GM12878 (cell line): ENCODE data around the gene LRRC14B.

Experiments
- ASH2L ChIP-seq: fragments of 300-600, 200-600 bp; sonication (generic); IDR thresholded peaks from 2 replicates; pipeline ENCODE4 v1.6.1; 2017; ENCODE audit warnings: low read depth, mild to moderate bottlenecking, borderline replicate concordance
- EZH2 ChIP-seq: IDR thresholded peaks from 2 replicates; pipeline ENCODE4 v1.6.1; 2012; ENCODE audit warnings: low read depth, mild to moderate bottlenecking, control low read depth, inconsistent platforms, low read length, borderline replicate concordance; ENCODE audit not compliant: control insufficient read depth
- JUNB ChIP-seq: IDR thresholded peaks from 2 replicates; pipeline ENCODE4 v1.6.1; 2016; ENCODE audit warnings: antibody characterized with exemption, mild to moderate bottlenecking
- MTA2 ChIP-seq: fragments of 450-650 bp; IDR thresholded peaks from 2 replicates; pipeline ENCODE4 v1.6.1; 2016; ENCODE audit warnings: low read depth, mild to moderate bottlenecking, moderate library complexity
- MYC ChIP-seq: IDR thresholded peaks from 2 replicates; pipeline ENCODE4 v1.6.1; 2011; ENCODE audit warnings: mild to moderate bottlenecking, low read length, moderate library complexity, inconsistent platforms; ENCODE audit not compliant: insufficient read depth, insufficient replicate concordance, insufficient read length, severe bottlenecking
- NRF1 ChIP-seq: conservative IDR thresholded peaks from 2 replicates; pipeline ENCODE4 v1.6.1; 2011; ENCODE audit warnings: mild to moderate bottlenecking, low read depth, low read length, improper control_type of control experiment
- POLR2A ChIP-seq: IDR thresholded peaks from 2 replicates; pipeline ENCODE4 v1.6.1; 2011; ENCODE audit warnings: low read depth, mild to moderate bottlenecking, low read length
- SIX5 ChIP-seq: IDR thresholded peaks from 2 replicates; pipeline ENCODE4 v1.6.1; 2011; ENCODE audit warnings: mild to moderate bottlenecking, low read depth, low read length, moderate library complexity; ENCODE audit not compliant: severe bottlenecking
- YY1 ChIP-seq: IDR thresholded peaks from 2 replicates; pipeline ENCODE4 v1.6.1; 2011; ENCODE audit warnings: low read depth, mild to moderate bottlenecking, low read length
- ZNF384 ChIP-seq: IDR thresholded peaks from 2 replicates; pipeline ENCODE4 v1.6.1; 2012; ENCODE audit warnings: low read depth, mild to moderate bottlenecking, low read length, improper control_type of control experiment, borderline replicate concordance
- TF ChIP-seq, protein P1 (sequence below), 3 experiments: IDR thresholded peaks in 2 of 3; conservative IDR thresholded peaks in 1 of 3; 2 replicates each; pipeline ENCODE4 v1.5.1; 2011; ENCODE audit warnings: low read depth in 3 of 3, low read length in 3 of 3, mild to moderate bottlenecking in 3 of 3, control low read depth in 2 of 3, moderate library complexity in 2 of 3, inconsistent platforms in 1 of 3, mixed read lengths in 1 of 3; ENCODE audit not compliant: control insufficient read depth in 2 of 3, insufficient read depth in 1 of 3; ENCODE audit errors: extremely low read depth in 1 of 3

DNA sequence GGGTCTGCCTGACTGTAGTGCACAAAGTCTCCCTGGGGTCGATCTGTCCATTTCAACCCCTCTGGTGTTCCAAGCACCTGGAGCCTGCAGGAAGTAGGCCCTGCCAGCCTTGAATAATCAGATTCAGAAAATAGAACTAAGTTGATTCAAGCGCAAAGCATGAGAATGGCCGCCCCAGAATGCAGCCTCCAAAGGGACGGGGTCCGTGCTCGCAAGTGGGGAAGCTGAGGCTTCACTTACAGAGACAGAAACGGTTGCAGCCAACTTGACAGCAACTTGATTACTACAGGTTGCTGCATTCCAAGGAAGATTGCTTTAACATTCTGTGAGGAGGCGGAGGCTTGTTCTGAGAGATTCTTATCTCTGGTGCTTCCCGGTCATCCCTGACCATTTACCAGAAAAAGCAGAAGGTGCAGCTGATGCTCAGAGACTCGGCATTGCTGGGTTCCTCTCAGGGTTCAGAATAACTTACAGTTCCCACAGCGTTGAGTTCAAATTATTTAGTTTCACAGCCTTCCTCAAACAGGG, 14.9 kb upstream of the LRRC14B start:
- no peak for TF ChIP-seq ZNF384
- no peak for TF ChIP-seq JUNB
- no peak for TF ChIP-seq MYC
- no peak for TF ChIP-seq ASH2L
- TF ChIP-seq, protein P1, sequence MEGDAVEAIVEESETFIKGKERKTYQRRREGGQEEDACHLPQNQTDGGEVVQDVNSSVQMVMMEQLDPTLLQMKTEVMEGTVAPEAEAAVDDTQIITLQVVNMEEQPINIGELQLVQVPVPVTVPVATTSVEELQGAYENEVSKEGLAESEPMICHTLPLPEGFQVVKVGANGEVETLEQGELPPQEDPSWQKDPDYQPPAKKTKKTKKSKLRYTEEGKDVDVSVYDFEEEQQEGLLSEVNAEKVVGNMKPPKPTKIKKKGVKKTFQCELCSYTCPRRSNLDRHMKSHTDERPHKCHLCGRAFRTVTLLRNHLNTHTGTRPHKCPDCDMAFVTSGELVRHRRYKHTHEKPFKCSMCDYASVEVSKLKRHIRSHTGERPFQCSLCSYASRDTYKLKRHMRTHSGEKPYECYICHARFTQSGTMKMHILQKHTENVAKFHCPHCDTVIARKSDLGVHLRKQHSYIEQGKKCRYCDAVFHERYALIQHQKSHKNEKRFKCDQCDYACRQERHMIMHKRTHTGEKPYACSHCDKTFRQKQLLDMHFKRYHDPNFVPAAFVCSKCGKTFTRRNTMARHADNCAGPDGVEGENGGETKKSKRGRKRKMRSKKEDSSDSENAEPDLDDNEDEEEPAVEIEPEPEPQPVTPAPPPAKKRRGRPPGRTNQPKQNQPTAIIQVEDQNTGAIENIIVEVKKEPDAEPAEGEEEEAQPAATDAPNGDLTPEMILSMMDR (IDR thresholded peaks at IDR 0.05 in 2 of 3, conservative IDR thresholded peaks at IDR 0.05 in 1 of 3; ENCODE audit: control insufficient read depth in 2 of 3, extremely low read depth in 1 of 3, insufficient read depth in 1 of 3, low read depth in 3 of 3, low read length in 3 of 3), result no peak
- TF ChIP-seq YY1, result no peak
- no peak for TF ChIP-seq NRF1
- TF ChIP-seq EZH2, result no peak
- no peak for TF ChIP-seq SIX5
- no peak for TF ChIP-seq POLR2A
- TF ChIP-seq MTA2, result no peak
